ENCODE results near the gene OXNAD1.

OXNAD1 gene

DNA sequence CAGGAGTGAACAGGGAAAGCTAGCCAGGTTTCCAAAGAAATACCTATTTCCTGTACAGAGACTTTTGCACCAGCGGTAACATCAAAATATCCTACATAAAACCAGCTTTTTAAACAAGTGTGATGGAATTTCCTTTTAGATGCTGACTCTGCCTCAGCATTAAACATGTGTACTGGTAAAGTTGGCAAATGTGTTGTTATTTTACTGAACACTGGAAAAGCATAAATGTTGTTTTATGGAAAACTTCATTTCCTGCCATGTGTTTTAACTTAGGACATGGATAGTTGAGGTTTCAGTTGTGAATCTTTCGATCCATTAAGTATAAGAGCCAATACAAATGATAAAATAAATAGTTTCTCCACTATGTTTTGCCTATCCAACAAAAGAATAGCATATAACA lies 15.7 kb downstream of the OXNAD1 start:
- FAIRE-seq: no peak

DNA sequence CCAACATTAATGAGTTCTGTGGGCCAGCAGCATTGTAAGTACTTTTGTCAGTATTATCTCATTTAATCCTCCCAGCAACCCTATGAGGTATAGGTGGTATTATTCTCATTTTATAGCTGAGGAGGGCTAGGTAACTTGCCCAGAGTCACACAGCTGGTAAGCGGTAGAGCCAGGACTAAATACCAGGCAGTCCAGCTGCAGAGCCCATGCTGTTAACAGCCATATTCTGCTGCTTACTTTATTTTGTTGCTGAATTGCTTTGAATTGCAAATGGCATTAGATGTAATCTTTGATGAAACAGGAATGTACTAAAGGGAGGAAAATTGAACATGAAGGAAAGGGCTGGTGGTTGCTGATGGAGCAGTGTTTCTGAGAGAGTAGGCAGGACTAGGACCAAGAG lies 19.6 kb downstream of the OXNAD1 start:
- no peak for FAIRE-seq

DNA sequence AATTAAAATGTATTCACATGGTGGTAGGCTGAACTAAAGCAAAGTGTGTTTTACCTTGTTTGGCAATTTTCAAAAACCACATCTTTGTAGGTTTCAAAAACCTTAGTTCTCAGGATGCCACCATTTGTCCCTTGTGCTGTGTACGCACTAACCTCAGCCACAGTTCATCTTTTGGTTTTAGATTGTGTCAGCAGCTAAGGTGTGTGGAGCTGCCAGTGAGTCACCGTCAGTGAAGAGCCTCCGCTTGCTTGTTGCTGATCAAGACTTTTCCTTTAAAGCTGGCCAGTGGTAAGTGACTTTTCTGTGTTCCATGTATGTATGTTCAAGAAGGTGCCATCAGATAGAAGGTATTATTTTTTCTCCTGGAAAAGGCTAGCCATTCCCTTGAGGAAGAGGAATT lies 21.1 kb downstream of the OXNAD1 start:
- no peak for FAIRE-seq

DNA sequence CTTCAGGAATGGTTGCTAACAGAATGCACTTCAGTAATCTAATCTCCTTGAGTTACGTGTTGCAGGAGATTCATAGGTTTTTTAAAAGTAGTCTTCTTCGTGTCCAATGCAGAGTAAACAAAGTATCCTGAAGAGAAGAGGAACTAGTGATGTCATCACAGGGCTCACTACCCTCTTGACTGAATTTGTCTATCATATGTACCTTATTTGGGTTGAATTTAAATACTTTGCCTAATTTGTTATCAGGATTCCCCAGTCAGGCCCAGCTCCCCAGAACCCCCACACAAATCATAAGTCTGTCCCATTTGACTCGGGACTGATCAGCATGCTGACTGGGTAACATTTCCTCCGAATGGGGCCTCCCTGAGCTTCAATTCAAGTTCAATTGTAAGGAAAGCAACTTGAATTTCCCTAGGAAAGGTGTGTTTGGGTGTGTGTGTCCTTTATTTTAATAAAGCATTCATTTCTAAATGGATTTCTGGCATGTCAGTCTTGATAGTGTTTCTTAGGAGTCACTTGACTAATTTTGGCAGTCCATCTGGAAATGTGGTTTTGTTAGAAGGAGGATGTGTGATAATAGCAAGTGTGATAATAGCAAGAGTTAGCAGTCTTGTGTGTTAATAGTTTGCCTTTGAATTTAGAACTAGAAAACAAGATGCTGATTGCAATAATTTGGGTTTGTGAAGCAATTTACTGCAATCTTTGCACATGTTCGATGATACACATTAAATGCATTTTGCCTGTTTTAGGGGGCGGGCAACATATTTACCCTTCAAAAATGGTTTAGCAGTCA lies 21.9 kb downstream of the OXNAD1 start:
- no peak for FAIRE-seq

DNA sequence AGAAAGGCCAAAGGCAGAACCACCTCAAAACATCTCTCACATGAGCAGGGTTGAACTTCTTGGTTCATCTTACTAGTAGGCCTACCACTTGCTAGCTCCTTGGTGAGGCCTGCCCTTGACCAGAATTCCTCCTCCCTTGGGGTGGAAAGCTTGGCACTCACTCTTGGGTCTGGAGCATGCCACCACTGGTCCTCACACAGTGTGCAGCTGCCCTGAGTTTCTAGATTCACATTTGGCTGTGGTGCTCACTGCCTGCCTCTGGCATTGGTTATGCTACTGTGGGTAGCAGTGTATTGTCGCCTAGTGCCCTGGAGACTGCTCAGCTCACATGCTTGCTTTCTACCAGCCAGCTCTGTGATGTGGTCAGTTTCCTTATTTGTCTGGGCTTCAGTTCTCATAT lies 23.7 kb downstream of the OXNAD1 start:
- no peak for FAIRE-seq

DNA sequence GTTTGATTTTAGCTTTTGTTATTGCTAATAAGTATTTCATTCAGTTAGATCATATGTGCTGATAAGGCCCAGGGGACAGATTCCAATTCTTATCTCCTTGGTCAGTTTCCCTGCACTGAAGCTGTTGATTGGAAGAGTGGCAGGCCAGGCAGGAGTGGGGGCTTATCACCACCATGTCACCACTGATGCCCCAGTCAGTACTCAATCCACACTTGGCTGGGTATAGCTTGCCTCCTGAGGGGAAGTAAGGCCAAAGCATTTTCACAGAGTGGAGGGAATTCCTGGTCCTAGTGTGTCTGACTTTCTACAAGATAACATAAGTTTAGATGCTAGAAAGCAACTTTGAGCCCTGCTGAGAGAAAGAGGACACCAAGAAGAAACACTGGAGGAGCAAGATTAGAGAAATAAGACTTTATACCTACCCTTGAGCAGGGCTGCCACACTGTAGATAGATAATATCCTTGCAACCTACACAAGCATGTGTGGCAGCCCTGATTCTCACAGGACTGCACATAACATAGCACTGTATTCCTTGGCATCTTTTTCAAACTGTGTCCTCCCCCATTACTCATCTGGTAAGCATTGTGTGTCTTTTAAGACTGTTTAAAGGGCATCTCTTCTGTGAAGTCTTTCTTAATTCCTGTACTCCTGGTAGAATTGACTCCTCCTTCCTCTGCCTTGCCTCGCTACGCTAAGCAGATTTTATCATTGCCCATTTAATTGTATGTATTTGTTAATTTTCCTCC lies 24.3 kb downstream of the OXNAD1 start:
- no peak for FAIRE-seq

DNA sequence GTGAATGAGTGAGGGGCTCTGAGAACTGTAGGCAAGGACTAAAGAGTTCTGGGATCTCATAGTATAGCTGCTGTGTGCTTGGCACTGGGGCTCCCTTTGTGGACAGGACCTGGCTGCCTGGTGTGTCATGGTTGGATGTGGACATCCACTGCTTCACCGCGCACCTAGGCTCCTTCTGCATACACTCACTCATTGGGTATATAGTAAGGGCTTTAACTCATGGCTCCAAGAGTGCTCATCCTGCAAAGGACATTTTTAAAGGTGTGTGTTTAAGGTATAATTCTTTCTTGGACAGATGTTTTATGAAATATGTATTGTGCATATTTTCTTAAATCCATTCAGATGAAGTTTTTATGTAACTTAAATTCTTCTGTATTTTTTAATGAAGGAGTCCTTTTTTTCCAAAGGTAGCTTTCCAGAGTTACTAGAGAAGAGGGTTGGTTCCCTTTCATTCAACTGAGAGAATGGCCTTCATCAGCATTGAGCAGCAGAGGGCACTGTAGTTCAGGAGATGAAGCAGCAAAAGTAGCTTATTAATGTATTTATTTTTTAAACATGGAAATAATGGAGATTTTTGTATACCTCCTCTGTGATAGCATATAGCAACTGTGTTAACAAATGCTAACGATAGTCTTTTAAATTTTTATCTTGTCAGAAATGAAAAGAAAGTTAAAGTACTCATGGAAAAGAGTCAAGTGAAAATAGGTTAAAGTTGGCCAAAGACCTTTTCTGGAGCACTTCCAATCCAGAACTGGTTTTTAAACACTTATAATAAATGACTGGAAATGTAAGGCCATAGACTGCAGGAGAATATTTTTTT lies 25.2 kb downstream of the OXNAD1 start:
- no peak for FAIRE-seq

DNA sequence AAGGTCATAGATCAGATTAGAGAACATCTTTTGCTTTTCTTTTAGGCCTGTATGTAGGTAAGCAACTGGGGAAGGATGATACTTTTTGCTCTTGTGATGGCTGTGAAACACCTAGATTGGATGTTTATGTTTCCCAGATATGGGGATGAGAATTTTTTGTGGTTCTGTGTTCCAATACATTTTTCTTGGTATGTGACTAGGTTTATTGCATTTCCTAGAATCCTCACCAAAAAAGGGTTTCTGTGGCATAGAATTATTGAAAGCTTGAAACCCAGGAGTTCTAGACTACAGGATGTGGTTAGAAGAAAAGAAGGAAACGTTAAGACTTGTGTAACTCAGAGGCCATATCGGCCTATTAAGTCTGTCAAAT lies 25.8 kb downstream of the OXNAD1 start:
- FAIRE-seq: no peak

DNA sequence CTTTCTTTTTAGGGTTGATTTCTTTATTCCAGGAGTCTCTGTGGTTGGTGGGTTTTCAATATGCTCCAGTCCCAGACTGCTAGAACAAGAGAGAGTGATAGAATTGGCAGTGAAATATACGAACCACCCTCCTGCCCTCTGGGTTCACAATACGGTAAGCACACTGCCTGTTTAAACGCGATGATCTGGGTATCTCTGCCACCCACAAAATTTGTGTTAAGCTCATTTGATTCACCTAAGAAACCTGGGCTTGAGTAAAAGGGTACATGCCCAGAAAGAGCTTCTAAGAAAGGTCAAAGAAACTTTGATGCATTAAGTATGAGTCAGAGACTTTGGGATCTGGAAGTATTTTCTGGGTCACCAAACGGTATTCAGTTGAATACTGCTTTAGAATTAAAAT lies 29.8 kb downstream of the OXNAD1 start:
- FAIRE-seq: no peak

DNA sequence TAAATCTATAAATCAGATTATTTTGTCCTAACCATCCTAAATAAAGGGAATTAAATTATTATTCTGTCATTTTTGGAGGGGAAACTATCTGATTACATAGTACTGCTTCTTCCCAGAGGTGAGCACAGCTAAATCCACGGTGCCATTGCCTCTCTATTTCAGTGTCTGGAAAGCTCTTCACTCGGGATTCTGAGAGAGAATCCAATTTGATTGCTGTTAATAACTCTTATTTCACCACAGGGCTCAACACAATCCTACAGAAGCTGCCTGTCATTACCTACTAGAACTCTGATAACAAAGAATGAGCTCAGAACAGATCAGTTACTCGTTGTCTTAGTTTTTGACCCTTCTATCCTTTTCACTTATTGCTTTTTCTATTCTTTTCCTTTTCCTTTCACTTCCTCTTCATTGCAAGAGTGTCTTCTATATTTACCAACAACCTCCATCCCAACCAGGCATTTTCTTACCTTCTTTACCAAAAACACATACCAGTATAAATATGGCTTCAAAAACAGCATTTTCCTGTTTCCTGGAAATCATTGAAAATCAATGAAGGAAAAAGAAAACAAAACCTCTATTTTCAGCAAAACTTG lies 30.4 kb downstream of the OXNAD1 start:
- no peak for FAIRE-seq

DNA sequence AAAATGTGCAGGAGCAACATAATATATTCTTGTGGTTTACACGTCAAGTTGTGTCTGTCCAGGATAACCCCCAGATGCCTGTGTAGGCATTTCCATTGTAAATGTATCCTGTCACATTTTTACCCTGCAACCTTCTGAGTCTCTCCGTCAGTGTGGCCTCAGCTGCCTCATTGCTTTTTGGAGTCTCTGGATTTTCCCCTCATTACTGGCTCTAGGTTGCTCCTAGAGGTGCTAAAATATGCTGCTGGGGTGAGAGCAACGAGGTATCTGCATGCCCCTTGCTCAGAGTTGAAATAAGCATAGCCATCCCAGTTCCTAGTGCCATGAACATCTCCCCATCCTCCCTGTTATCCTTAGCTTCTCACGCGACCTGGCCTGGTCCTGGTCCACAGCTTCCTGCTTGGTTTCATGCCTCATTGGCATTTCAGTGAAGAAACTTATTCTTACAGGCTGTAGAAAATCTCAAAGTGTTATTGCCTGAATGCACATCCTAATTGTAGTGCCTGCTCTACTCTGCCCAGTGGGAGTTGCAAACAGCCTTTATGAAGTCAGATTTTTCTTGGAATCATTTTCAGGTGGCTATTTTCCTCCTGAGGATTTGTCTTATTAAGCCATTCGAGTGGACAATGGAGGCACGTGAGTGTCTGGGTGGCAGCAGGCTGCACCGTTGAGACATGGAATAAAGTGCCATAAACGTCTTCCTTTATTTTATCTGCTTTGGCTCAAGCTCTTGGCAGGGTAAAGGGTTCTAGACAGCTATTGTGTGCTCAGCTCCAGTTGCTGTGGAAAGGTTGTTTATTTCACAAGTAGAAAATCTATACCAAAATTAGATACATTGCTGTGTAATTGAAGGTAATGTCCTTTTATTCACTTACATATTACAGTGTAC lies 33.2 kb downstream of the OXNAD1 start:
- no peak for FAIRE-seq

DNA sequence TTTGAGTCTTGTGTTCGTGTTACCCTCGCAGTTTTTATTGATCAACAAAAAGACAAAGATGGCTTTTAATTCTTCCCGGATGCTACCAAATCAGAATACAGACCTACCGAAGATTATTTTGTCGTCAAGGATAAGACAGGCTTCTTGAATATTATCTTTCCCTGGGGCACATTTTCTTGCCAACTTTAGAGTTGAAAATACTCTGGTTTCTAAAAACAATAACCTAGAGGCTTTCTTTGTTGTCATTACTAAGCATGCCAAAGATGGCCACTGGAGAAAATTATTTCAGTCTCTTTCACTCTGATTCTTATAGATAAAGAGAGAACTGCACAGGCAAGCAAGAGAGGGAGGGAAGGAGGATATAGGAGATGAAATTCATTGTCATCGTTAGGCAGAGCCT lies 33.9 kb downstream of the OXNAD1 start:
- no peak for FAIRE-seq

DNA sequence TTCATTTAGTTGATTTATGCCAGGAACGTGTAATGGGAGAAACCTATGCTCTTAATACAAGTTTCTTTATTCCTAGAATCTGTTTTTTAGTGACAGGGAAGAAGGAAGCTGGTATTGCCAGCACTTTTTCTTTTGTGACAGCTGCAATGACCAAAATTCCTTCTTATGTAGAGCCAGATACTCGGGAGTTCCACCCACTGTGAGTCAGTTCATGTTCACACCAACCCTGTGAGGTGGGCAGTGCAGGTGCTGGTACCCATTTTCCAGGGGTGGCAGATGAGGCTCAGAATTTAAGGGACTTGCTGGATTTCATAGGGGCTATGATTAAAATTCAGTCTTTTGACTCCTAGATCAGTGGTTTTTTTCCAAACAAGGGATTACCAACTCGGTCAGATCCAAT lies 34.7 kb downstream of the OXNAD1 start:
- no peak for FAIRE-seq

DNA sequence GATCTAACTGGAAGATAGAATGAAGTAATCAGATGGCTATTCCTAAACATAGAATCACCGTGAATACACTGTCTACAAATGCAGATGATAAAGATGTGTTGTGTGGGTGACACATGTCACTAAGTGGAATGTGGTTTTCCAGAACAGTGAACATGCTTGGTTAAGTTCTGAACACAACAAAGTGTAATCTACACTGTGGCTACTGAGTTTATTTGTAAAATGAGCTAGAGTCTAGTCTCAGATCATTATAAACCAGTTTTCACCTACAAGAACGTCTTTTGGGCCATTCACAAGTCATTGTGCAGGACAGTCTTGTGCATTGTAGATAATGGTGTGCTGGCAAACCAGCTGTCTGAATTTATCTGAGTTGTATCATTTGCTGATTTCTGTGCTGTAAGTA lies 35.3 kb downstream of the OXNAD1 start:
- no peak for FAIRE-seq

DNA sequence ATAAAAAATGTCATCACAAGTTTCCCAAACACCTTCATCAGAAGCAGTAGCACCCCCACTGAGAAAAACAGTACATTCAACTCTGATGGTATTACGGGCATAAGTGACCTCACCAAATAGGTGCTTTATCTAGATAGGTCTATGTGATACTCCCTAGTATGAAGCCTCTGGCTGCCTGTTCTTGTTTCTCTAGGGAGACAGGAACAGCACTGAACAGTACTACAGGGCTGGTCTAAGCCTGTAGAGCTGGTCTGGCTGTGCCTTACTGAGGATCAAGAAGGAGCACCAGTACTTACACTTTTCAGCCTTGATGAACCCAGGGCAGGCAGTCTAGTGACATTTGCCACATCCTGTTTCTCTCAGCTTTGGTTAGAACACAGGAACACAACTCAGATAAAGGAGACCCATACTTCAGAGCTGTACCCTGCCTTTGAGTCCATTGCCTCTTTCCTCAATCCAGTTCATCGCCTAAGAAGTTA lies 35.9 kb downstream of the OXNAD1 start:
- FAIRE-seq: no peak

DNA sequence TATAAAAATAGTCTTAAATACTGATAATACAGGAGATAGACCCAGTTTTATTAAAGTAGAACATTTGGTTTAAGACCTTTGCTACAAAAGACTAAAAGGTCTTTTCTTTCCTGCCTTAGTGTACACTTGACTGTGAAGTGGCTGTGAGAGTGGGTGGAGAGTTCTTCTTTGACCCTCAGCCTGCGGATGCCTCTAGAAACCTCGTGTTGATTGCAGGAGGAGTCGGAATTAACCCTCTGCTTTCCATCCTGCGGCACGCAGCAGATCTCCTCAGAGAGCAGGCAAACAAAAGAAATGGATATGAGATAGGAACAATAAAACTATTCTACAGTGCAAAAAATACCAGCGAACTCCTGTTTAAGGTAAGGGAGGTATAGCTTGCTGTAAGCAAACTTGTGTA lies 36.5 kb downstream of the OXNAD1 start:
- FAIRE-seq: no peak

DNA sequence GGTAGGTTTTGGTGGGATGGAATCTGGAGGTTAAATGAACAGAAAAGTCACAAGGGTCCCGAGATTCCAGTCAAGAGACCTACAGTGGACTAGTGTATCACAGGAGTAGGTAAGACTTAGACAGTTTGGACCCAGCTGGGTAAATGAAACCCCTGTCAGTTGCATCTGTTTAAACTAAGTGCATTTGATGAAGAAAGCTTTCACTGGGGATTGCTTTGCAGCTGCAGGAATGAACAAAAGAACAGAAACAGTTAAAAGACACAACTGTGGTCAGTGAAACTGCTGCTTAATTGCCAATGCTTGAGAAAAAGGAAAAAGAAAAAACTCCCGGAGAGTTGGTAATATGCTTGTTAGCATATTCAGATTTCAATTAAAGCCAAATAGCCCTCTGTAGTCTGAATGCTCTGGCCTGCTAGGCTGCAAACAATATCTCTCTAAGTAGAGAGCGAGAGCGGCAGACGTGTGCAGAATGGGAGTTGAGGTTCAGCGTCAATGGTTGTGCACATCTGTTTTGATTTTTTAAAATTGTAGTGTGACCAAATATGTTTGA lies 37.1 kb downstream of the OXNAD1 start:
- FAIRE-seq: no peak

DNA sequence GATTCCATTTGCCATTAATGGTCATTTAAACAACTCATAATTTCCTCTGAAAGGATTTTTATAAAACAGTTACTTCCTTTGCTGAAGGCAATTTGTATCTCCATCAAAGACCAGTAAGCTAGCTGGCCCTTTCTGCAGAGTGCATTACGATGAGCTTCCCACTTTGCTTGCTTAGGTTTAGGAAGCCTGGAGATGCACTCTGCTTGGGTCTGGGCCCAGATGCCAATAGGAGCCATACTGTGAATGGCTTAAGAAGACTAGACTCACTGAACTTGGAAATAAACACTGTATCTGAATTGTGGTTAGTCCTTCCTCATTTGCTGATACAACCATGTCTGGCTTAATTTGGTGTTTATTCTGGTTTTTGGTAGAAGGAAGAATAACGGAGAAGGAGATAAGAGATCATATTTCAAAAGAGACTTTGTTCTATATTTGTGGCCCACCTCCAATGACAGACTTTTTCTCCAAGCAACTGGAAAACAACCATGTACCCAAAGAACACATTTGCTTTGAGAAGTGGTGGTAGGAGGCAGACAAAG lies 38.1 kb downstream of the OXNAD1 start:
- no peak for FAIRE-seq

DNA sequence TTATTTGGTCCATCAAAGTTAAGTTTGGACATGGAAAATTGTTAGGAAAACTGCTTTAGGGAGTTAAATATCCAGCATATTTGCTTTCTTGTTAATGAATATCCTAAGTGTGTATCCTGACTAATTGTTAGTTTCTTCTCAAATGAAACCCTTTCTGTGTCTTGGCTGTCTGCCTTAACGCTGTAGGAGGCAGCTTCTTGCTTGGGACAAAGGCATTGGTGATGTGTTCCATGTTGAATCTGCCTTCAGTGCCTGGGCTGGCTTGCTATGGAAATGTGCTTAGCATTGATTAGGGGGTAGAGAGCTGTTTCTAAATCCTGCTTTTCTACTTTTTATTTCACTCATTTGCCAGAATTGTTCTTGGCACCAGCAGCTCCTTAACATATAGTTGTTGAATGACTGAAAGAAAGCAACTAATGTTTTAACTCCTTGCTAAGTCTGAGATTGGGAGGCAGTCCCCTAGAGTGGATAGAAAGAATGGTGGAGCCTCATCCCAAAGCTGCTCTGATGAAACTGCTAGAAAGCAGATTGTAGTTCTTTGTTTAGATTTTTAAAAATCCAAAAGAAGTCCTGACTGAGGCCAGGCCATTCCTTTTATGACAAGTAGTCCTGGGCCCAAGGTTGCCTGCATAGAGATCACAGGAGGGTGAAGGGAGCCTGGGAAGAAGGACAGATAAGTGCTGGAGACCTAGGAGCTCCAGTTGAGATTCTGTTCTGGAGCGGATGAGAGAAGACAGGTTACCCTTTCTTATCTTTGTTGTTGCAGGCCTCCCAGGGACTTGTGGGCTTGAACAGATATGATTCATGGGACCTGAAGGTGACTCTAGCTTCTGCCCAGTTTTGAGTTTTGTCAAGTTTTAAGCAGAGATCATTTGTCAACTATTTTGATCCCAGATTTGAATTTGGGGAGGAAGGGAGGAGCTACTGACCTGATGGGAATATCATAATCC lies 39.3 kb downstream of the OXNAD1 start:
- FAIRE-seq: no peak

DNA sequence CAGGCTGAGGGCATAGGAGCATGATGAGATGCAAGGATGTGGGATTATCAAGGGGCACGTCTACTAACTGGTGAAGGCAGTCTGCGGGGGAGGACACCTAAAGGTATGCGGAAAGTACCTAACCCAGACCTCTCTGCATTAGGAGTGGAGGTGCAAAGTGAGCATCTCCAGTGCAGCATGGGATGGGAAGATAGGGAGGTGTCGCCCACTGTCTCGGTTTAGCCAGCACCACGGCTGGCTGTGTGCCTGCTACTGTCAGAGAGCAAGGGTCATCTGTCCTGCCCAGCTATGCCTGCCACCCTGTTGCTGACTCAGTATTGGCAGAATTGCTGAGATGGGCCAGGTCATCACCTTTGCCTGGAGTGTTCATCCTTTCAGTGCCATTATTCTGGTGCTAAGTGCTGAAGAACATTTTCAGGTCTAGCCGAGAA lies 40.1 kb downstream of the OXNAD1 start:
- no peak for FAIRE-seq
